CD4-positive, alpha-beta T cell treated with Interleukin-4 for 4 hours (primary cell): ENCODE measurements around the gene GEMIN2.
"Not testable (repeated sequence)": the region's sequence is repeated elsewhere in the genome, so short reads cannot be mapped to it uniquely, and the experiment has no call there.

Experiments
- DNase-seq: peaks from one replicate; pipeline ENCODE4 v3.0.0-alpha.2; 2020

The GEMIN2 gene

GRCh38 chr14:39179042-39179441, 64.9 kb downstream of the GEMIN2 start:
- DNase-seq, result no peak

- DNase-seq, result no peak
Observed at GRCh38 chr14:39180553-39180952, 66.4 kb downstream of the GEMIN2 start.

GRCh38 chr14:39181026-39181692, 67.0 kb downstream of the GEMIN2 start:
- DNase-seq, result no peak

- no peak for DNase-seq
Observed at GRCh38 chr14:39181693-39182047, 67.5 kb downstream of the GEMIN2 start.

- no peak for DNase-seq
Observed at GRCh38 chr14:39182770-39183684, 68.9 kb downstream of the GEMIN2 start.

GRCh38 chr14:39183685-39184003, 69.5 kb downstream of the GEMIN2 start:
- DNase-seq, result not testable (repeated sequence)

GRCh38 chr14:39184628-39185255, 70.6 kb downstream of the GEMIN2 start:
- no peak for DNase-seq

- DNase-seq, result no peak
Observed at GRCh38 chr14:39185256-39186049, 71.3 kb downstream of the GEMIN2 start.
